A549 (cell line): ENCODE measurements around the gene PGAP1.

Experiments
- EP300 ChIP-seq, 2 experiments: fragments of >200 bp; sonication (Bioruptor Twin); formaldehyde crosslinking; IDR thresholded peaks; 2 replicates in 1 of 2; 3 replicates in 1 of 2; pipeline ENCODE4 v1.6.1; 2016 to 2017
- NR3C1 ChIP-seq: fragments of >200 bp; sonication (Bioruptor Twin); formaldehyde crosslinking; IDR thresholded peaks from 3 replicates; pipeline ENCODE4 v1.6.1; 2017
- POLR2A ChIP-seq: IDR thresholded peaks from 2 replicates; pipeline ENCODE4 v1.6.1; 2012; ENCODE audit warnings: mild to moderate bottlenecking, low read length
- RNF2 ChIP-seq: fragments of 200-600 bp; sonication (generic); IDR thresholded peaks from 2 replicates; pipeline ENCODE4 v1.6.1; 2016; ENCODE audit warnings: low read depth, mild to moderate bottlenecking, antibody characterized with exemption, moderate library complexity, borderline replicate concordance

- TF ChIP-seq NR3C1 (no peak), EP300 (IDR thresholded peaks at IDR 0.05) (no peak), POLR2A (no peak), RNF2 (no peak)
Observed at GRCh38 chr2:196783431-196784094, 142.9 kb downstream of the PGAP1 start.
